ENCODE results near the gene CCM2L. TPM values are rescaled to one million over a fixed set of nuclear protein-coding genes. Genes with fewer than 3 reads are reported as not detected.

Gene CCM2L
- total and polyA plus RNA-seq, 2 donors (not counting 3 experiments of a cell fraction or from before 2014, with no cell fraction given): 10.8 to 13.4 TPM

DNA sequence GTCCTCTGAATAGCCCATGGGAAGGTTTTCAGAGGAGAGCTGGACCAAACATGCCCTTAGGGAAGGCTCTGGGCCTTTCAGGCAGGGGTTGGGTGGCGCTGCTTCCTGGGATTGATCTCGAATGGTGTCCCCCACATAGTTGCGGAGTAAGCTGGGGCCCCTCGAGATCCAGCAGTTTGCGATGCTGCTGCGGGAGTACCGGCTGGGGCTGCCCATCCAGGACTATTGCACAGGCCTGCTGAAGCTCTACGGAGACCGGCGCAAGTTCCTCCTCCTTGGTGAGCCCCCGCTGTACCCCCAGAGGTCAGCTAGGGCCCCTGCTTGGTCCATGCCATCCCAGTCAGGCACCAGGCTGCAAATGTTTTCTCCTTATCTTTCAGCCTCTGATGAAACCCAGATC, 19.3 kb downstream of the CCM2L start:
- intact Hi-C loops (cut with micrococcal nuclease): no loop called here
- dilution Hi-C loops (cut with MboI; ENCODE audit: extremely low pct_ligation_motif_present, low sequenced_read_pairs): no loop called here
- POLR2A ChIA-PET: no interaction called here
- H4K20me1 ChIP-seq (replicated peaks; ENCODE audit: control insufficient read depth, extremely low read depth, insufficient read depth, low read length): no peaks in the 10 kb centered on the region
- H3K4me3 ChIP-seq (replicated peaks in 1 of 3; ENCODE audit: insufficient read depth in 1 of 3, low read depth in 1 of 3, low read length in 3 of 3): no peak overlapping the region
- FAIRE-seq (no peak), DNase-seq (ENCODE audit: low read depth, low spot score) (no peak)
- no peak overlapping the region for H3K27ac ChIP-seq (ENCODE audit: insufficient read depth, low read depth, low read length)
- no peak overlapping the region for H3K4me2 ChIP-seq (ENCODE audit: insufficient read depth, low read length)
- peaks cover 0 to 9% of the 10 kb centered on the region in 2 experiments for H3K27me3 ChIP-seq (ENCODE audit: control insufficient read depth in 2 of 2, insufficient read depth in 2 of 2, low read length in 2 of 2)
- no peak overlapping the region for H2AFZ ChIP-seq (ENCODE audit: low read depth, low read length)
- TF ChIP-seq, protein P1, sequence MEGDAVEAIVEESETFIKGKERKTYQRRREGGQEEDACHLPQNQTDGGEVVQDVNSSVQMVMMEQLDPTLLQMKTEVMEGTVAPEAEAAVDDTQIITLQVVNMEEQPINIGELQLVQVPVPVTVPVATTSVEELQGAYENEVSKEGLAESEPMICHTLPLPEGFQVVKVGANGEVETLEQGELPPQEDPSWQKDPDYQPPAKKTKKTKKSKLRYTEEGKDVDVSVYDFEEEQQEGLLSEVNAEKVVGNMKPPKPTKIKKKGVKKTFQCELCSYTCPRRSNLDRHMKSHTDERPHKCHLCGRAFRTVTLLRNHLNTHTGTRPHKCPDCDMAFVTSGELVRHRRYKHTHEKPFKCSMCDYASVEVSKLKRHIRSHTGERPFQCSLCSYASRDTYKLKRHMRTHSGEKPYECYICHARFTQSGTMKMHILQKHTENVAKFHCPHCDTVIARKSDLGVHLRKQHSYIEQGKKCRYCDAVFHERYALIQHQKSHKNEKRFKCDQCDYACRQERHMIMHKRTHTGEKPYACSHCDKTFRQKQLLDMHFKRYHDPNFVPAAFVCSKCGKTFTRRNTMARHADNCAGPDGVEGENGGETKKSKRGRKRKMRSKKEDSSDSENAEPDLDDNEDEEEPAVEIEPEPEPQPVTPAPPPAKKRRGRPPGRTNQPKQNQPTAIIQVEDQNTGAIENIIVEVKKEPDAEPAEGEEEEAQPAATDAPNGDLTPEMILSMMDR (IDR thresholded peaks at IDR 0.05; ENCODE audit: extremely low read depth in 1 of 2, insufficient read depth in 1 of 2, low read depth in 1 of 2, low read length in 2 of 2): no peak
- TF ChIP-seq GATA2 (IDR thresholded peaks at IDR 0.05; ENCODE audit: insufficient read depth, insufficient read length, low read depth, low read length) (no peak), FOS (IDR thresholded peaks at IDR 0.05; ENCODE audit: borderline replicate concordance, insufficient read depth, low read length) (no peak), EZH2 (IDR thresholded peaks at IDR 0.05; ENCODE audit: borderline replicate concordance, low read depth, low read length, severe bottlenecking) (no peak), JUN (IDR thresholded peaks at IDR 0.05; ENCODE audit: borderline replicate concordance, insufficient read depth, insufficient read length, low read depth) (no peak), POLR2AphosphoS5 (IDR thresholded peaks at IDR 0.05; ENCODE audit: insufficient read depth, low read depth, low read length) (no peak), MYC (IDR thresholded peaks at IDR 0.05; ENCODE audit: low read depth, low read length) (no peak), POLR2A (IDR thresholded peaks at IDR 0.05; ENCODE audit: low read depth, low read length) (no peak), MAX (IDR thresholded peaks at IDR 0.05; ENCODE audit: insufficient read depth, insufficient read length) (no peak)
- no peaks in the 10 kb centered on the region for H3K79me2 ChIP-seq (ENCODE audit: control insufficient read depth, insufficient read depth, low read length)
- no peaks in the 10 kb centered on the region for H3K9me1 ChIP-seq (replicated peaks; ENCODE audit: control insufficient read depth, extremely low read depth, insufficient read depth, low read length)
- H3K9ac ChIP-seq (replicated peaks; ENCODE audit: extremely low read depth, insufficient read depth, low read length): no peak overlapping the region
- no peaks in the 10 kb centered on the region for H3K4me1 ChIP-seq (ENCODE audit: control insufficient read depth, extremely low read depth, insufficient read depth, low read length)
- CTCF ChIA-PET: interaction anchor here (0.8 to 10.3 kb wide), 12 partner anchors 9 to 623 kb away, joined by 3 to 243 read pairs (median 8); partner anchors contain the start of gene PDRG1
- no TSS peak for BruUV-seq (replicated peaks)
- no peaks in the 10 kb centered on the region for H3K9me3 ChIP-seq (replicated peaks; ENCODE audit: control insufficient read depth, insufficient read depth, low read length)
- H3K36me3 ChIP-seq (ENCODE audit: control insufficient read depth in 2 of 2, extremely low read depth in 1 of 2, insufficient read depth in 2 of 2, low read length in 2 of 2): no peaks in the 10 kb centered on the region

All from endothelial cell of umbilical vein (primary cell).